ENCODE measurements around the gene PPP1R15B. TPM values are rescaled to one million over a fixed set of nuclear protein-coding genes. Genes with fewer than 3 reads are reported as not detected.

The PPP1R15B gene
- total RNA-seq, 1 donor from 2014 or later: 70.6 TPM

DNA sequence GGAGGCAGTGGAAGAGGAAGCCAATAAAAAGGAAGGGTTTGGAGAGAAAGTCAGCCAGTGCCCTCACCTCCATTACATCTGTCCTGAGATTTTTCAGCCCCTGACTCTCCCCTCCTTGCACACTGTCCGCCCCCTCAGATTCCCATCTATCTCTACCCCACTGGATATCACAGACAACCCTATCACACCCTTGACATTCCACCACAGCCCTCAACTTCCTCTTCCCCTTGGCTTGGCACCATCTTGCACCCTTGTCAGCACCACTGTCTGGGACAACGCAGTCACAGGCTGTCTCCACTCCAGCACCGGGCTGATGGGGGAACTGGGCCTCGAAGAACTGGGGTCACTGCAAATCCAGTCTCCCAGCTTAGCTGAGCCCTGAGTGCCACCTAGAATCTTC is 37.7 kb downstream of the PPP1R15B start:
- Mint-ChIP-seq H3K4me3 (no peak overlapping the region), H3K27ac (no peak overlapping the region), H3K36me3 (ENCODE audit: low read depth) (no peaks in the 10 kb centered on the region), H3K4me1 (peaks cover 16% of the 10 kb centered on the region), H3K27me3 (peaks cover 13% of the 10 kb centered on the region), H3K9me3 (no peaks in the 10 kb centered on the region)
- ATAC-seq (ENCODE audit: low read depth) (no peak), DNase-seq (no peak)
- TF ChIP-seq, protein P1, sequence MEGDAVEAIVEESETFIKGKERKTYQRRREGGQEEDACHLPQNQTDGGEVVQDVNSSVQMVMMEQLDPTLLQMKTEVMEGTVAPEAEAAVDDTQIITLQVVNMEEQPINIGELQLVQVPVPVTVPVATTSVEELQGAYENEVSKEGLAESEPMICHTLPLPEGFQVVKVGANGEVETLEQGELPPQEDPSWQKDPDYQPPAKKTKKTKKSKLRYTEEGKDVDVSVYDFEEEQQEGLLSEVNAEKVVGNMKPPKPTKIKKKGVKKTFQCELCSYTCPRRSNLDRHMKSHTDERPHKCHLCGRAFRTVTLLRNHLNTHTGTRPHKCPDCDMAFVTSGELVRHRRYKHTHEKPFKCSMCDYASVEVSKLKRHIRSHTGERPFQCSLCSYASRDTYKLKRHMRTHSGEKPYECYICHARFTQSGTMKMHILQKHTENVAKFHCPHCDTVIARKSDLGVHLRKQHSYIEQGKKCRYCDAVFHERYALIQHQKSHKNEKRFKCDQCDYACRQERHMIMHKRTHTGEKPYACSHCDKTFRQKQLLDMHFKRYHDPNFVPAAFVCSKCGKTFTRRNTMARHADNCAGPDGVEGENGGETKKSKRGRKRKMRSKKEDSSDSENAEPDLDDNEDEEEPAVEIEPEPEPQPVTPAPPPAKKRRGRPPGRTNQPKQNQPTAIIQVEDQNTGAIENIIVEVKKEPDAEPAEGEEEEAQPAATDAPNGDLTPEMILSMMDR (IDR thresholded peaks at IDR 0.05): no peak
- ChIA-PET POLR2A (no interaction called here), CTCF (no interaction called here)
- intact Hi-C loops (cut with micrococcal nuclease): no loop called here

DNA sequence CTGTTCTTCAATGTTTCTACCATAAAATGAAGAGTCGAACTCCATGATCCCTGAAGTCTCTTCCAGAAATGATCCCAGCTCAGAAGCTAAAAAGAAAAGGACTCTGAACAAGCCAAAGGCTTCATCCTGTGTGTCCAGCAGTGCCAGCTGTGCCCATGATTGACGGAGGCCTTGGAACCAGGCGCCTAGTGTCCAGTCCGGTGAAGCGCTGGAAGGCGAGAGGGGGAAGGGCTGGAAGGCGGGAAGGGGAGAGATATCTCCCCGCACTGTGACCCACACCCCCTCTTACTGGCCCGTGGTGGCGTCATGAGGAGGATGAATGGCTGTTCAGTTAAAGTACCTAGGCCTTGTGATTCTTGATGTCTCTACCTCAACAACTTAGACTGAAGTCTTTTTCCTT is 41.4 kb downstream of the PPP1R15B start:
- intact Hi-C loops (cut with micrococcal nuclease): no loop called here
- POLR2A ChIA-PET: no interaction called here
- Mint-ChIP-seq H3K4me3 (no peak overlapping the region), H3K27ac (no peak overlapping the region), H3K27me3 (peaks cover 15% of the 10 kb centered on the region), H3K9me3 (no peaks in the 10 kb centered on the region), H3K4me1 (peaks cover 3% of the 10 kb centered on the region), H3K36me3 (ENCODE audit: low read depth) (no peaks in the 10 kb centered on the region)
- TF ChIP-seq, protein P1 (IDR thresholded peaks at IDR 0.05): no peak
- ATAC-seq (ENCODE audit: low read depth) (no peak), DNase-seq (no peak)
- CTCF ChIA-PET: interaction anchor here (0.6 kb wide), 2 partner anchors 22 to 207 kb away, joined by 3 read pairs; no protein-coding TSS in a partner anchor

GRCh38 chr1:204368996-204369726 is 42.5 kb downstream of the PPP1R15B start:
- H3K4me3 Mint-ChIP-seq: no peak overlapping the region
- no peak overlapping the region for H3K27ac Mint-ChIP-seq
- DNase-seq (no peak), ATAC-seq (ENCODE audit: low read depth) (no peak)
- peaks cover 3% of the 10 kb centered on the region for H3K4me1 Mint-ChIP-seq
- H3K9me3 Mint-ChIP-seq: no peaks in the 10 kb centered on the region
- intact Hi-C loops (cut with micrococcal nuclease): no loop called here
- TF ChIP-seq, protein P1 (IDR thresholded peaks at IDR 0.05): no peak
- H3K27me3 Mint-ChIP-seq: peaks cover 17% of the 10 kb centered on the region
- ChIA-PET POLR2A (interaction anchor here (0.6 to 1.2 kb wide), 2 partner anchors 9 to 20 kb away, joined by 3 to 4 read pairs; no protein-coding TSS in a partner anchor), CTCF (no interaction called here)
- H3K36me3 Mint-ChIP-seq (ENCODE audit: low read depth): no peaks in the 10 kb centered on the region

- CTCF ChIA-PET: no interaction called here
- Mint-ChIP-seq H3K4me1 (peaks cover 4% of the 10 kb centered on the region), H3K36me3 (ENCODE audit: low read depth) (no peaks in the 10 kb centered on the region), H3K9me3 (no peaks in the 10 kb centered on the region), H3K27me3 (peaks cover 16% of the 10 kb centered on the region), H3K4me3 (no peak overlapping the region), H3K27ac (no peak overlapping the region)
- TF ChIP-seq, protein P1 (IDR thresholded peaks at IDR 0.05): no peak
- intact Hi-C loops (cut with micrococcal nuclease): no loop called here
- POLR2A ChIA-PET: no interaction called here
- ATAC-seq (ENCODE audit: low read depth): no peak
- no peak for DNase-seq
Observed at GRCh38 chr1:204367956-204368355, 43.7 kb downstream of the PPP1R15B start.

- DNase-seq (no peak), ATAC-seq (ENCODE audit: low read depth) (no peak)
- POLR2A ChIA-PET: no interaction called here
- TF ChIP-seq, protein P1 (IDR thresholded peaks at IDR 0.05): no peak
- Mint-ChIP-seq H3K9me3 (no peaks in the 10 kb centered on the region), H3K4me1 (peaks cover 6% of the 10 kb centered on the region), H3K4me3 (no peak overlapping the region), H3K27me3 (peaks cover 21% of the 10 kb centered on the region), H3K27ac (no peak overlapping the region), H3K36me3 (ENCODE audit: low read depth) (no peaks in the 10 kb centered on the region)
- CTCF ChIA-PET: no interaction called here
- intact Hi-C loops (cut with micrococcal nuclease): no loop called here
Observed at GRCh38 chr1:204367193-204367858, 44.3 kb downstream of the PPP1R15B start.
